Fibroblast of skin of abdomen (primary cell): ENCODE data around the gene ASS1.
A peak's percentile ranks its signal among the peaks of the same experiment; 100 is the strongest.

Experiments
- DNase-seq: peaks from one replicate; pipeline ENCODE4 v3.0.0-alpha.2; 2013

The ASS1 gene

GRCh38 chr9:130537346-130538050 lies 92.7 kb downstream of the ASS1 start:
- DNase-seq: peak; percentile 13

- peak; percentile 47 for DNase-seq
Measured at GRCh38 chr9:130539420-130540223, 94.9 kb downstream of the ASS1 start.

GRCh38 chr9:130541533-130541932 lies 96.8 kb downstream of the ASS1 start:
- DNase-seq: no peak

- no peak for DNase-seq
Measured at GRCh38 chr9:130542038-130542437, 97.3 kb downstream of the ASS1 start.

GRCh38 chr9:130542457-130543228 lies 97.9 kb downstream of the ASS1 start:
- DNase-seq: no peak

- DNase-seq: no peak
Measured at GRCh38 chr9:130543368-130543767, 98.6 kb downstream of the ASS1 start.

GRCh38 chr9:130543859-130544258 lies 99.1 kb downstream of the ASS1 start:
- no peak for DNase-seq

GRCh38 chr9:130544364-130544763 lies 99.6 kb downstream of the ASS1 start:
- DNase-seq: no peak

GRCh38 chr9:130548103-130548502 lies 103.3 kb downstream of the ASS1 start:
- no peak for DNase-seq

- no peak for DNase-seq
Measured at GRCh38 chr9:130549093-130549735, 104.5 kb downstream of the ASS1 start.
